H1 (cell line): ENCODE results near the gene MYL7. TPM values are rescaled to one million over a fixed set of nuclear protein-coding genes. Genes with fewer than 3 reads are reported as not detected.

Experiments
- EZH2 ChIP-seq: fragments of 200-600 bp; sonication (generic); IDR thresholded peaks from 2 replicates; pipeline ENCODE4 v1.7.1; 2012; ENCODE audit warnings: low read depth, mild to moderate bottlenecking, moderate library complexity, low read length, inconsistent platforms; ENCODE audit not compliant: severe bottlenecking
- NANOG ChIP-seq: IDR thresholded peaks from 2 replicates; pipeline ENCODE4 v1.6.1; 2011; ENCODE audit warnings: low read length, low read depth, mild to moderate bottlenecking, inconsistent platforms; ENCODE audit not compliant: insufficient read depth, poor library complexity, severe bottlenecking
- NRF1 ChIP-seq: IDR thresholded peaks from 2 replicates; pipeline ENCODE4 v1.6.1; 2011; ENCODE audit warnings: mild to moderate bottlenecking, low read depth, low read length, improper control_type of control experiment
- ZNF274 ChIP-seq: IDR thresholded peaks from 2 replicates; pipeline ENCODE4 v1.7.0; 2012; ENCODE audit warnings: low read length, borderline replicate concordance; ENCODE audit errors: extremely low read depth
- polyA plus RNA-seq, 7 experiments: library from polyadenylated mRNA; depleted of rRNA in 3 of 7; stranded (reverse) in 5 of 7; unstranded in 2 of 7; fragments of >200 nt in 5 of 7; fragments of 200-250 nt in 2 of 7; gene quantifications; 1 replicate in 5 of 7; 2 replicates in 1 of 7; 4 replicates in 1 of 7; pipeline versions ENCODE4 v1.2.1 to v1.2.3, GENCODE V29; 2011 to 2013; ENCODE audit warnings: missing spikeins in 2 of 7, mixed read lengths in 2 of 7
- total RNA-seq: library from RNA; stranded (reverse); fragmentation: NEBNext Ultra II Directional; extraction: Animal tissue kit (Norgen Biotek cat#: 25700); gene quantifications from 2 replicates; pipeline ENCODE4 v1.2.1, GENCODE V29; 2021
- TF ChIP-seq, protein P1 (sequence below): IDR thresholded peaks from 2 replicates; pipeline ENCODE4 v1.6.1; 2012; ENCODE audit warnings: inconsistent platforms
- TF ChIP-seq, protein P2 (sequence below): IDR thresholded peaks from 2 replicates; pipeline ENCODE4 v1.6.1; 2011; ENCODE audit warnings: low read depth, mild to moderate bottlenecking, low read length; ENCODE audit not compliant: insufficient read depth

The MYL7 gene
- total and polyA plus RNA-seq, 2 of the 8 experiments (the other 6 are each of a cell fraction or from before 2014, with no cell fraction given), result 3.3 to 3.4 TPM

DNA sequence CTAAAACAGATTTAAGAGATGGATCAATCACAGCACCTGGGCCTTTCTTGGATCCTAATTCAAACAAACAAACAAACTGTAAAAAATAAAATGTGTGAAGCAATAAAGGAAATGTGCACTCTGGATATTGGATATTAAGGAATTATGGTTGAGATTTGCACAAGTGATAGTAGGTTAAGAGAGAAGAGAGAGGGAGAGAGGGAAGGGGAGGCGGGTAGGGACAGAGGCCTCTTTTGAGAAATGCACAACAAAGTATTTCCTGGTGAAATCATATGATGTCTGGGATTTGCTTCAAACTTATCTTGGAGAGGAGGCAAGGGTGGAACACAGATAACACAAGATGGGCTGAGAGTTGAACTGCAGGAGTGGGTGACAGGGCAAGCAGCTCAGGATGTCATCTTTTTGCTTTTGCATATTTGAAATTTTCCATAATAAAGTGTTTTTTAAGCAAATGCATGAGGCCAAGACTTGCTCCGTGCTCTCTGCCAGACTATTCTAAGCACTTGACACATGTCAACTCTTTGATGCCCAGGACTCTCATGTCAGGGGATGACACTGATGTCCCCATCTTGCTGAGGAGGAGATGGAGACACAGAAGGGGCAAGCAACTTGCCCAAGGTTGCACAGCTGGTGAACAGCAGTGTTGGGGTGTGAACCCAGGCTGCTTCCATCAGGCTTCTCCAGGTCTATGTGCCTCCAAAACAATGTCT is 46.1 kb downstream of the MYL7 start (continued):
- TF ChIP-seq, protein P1, sequence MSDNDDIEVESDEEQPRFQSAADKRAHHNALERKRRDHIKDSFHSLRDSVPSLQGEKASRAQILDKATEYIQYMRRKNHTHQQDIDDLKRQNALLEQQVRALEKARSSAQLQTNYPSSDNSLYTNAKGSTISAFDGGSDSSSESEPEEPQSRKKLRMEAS, result no peak
- no peak for TF ChIP-seq NRF1
- TF ChIP-seq EZH2, result no peak
- TF ChIP-seq, protein P2, sequence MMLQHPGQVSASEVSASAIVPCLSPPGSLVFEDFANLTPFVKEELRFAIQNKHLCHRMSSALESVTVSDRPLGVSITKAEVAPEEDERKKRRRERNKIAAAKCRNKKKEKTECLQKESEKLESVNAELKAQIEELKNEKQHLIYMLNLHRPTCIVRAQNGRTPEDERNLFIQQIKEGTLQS, result no peak
- TF ChIP-seq NANOG, result no peak
- TF ChIP-seq ZNF274, result no peak
